Gastrocnemius medialis (tissue), 4 donors: ENCODE measurements around the gene SYVN1. TPM values are rescaled to one million over a fixed set of nuclear protein-coding genes. Genes with fewer than 3 reads are reported as not detected.

Experiments used
- ATAC-seq, 2 donors: fragments of 150-250 bp; one replicate each; pipeline ENCODE4 v1.9.1; 2016
- DNase-seq, 2 donors: peaks; one replicate each; pipeline ENCODE4 v3.0.0-alpha.2; 2019
- H3K27ac ChIP-seq, 4 donors: fragments of 200-600 bp; sonication (generic); 1 replicate in 1 of 4; 2 replicates in 3 of 4; pipeline ENCODE4 v1.5.1; 2016 to 2018; ENCODE audit warnings: mild to moderate bottlenecking in 2 of 4, moderate library complexity in 1 of 4
- H3K27me3 ChIP-seq, 3 donors: fragments of 200-600 bp; sonication (generic) in 2 of 3; 1 replicate in 1 of 3; 2 replicates in 2 of 3; pipeline versions ENCODE4 v1.5.1 to v1.6.0; 2016 to 2019; ENCODE audit warnings: mild to moderate bottlenecking in 1 of 3, moderate library complexity in 1 of 3
- H3K36me3 ChIP-seq, 2 donors: fragments of 200-600 bp; sonication (generic) in 1 of 2; one replicate each; pipeline ENCODE4 v1.5.1; 2017 to 2018
- H3K4me1 ChIP-seq, 2 donors: fragments of 200-600 bp; sonication (generic) in 1 of 2; one replicate each; pipeline ENCODE4 v1.5.1; 2016 to 2017; ENCODE audit warnings: mild to moderate bottlenecking in 2 of 2
- H3K4me3 ChIP-seq, 4 donors: fragments of 200-600 bp; sonication (generic) in 3 of 4; 1 replicate in 1 of 4; 2 replicates in 3 of 4; pipeline ENCODE4 v1.5.1; 2016 to 2019; ENCODE audit warnings: mild to moderate bottlenecking in 2 of 4
- H3K9me3 ChIP-seq, 3 donors: fragments of 200-600 bp; sonication (generic) in 2 of 3; 1 replicate in 1 of 3; 2 replicates in 2 of 3; pipeline ENCODE4 v1.5.1; 2016 to 2019
- CTCF ChIP-seq, 5 experiments: fragments of 450-650 bp in 3 of 5; fragments of 200-600 bp in 2 of 5; sonication (generic) in 2 of 5; IDR thresholded peaks in 4 of 5; conservative IDR thresholded peaks in 1 of 5; 1 replicate in 4 of 5; 2 replicates in 1 of 5; pipeline ENCODE4 v1.5.1; 2016 to 2019; ENCODE audit warnings: antibody characterized with exemption in 5 of 5, mild to moderate bottlenecking in 3 of 5, moderate library complexity in 3 of 5
- POLR2A ChIP-seq, 2 donors: fragments of 450-650 bp; IDR thresholded peaks; one replicate each; pipeline ENCODE4 v1.6.1; 2017; ENCODE audit warnings: antibody characterized with exemption in 2 of 2, mild to moderate bottlenecking in 2 of 2, moderate library complexity in 2 of 2
- in situ Hi-C, 4 donors: fragments of 200-750 bp; cut with MboI; loops; one replicate each; pipeline versions ENCODE4 v1.15.0 to v1.8.0; 2017; ENCODE audit warnings: low sequenced_read_pairs in 4 of 4
- intact Hi-C: fragments of 100-400 bp; cut with DNase I; formaldehyde crosslinking; loops from one replicate; pipeline ENCODE4 v1.15.1; 2023; ENCODE audit warnings: low total_unique reads
- total RNA-seq, 4 donors: library from RNA; depleted of rRNA; stranded (reverse); fragments of >200 nt; gene quantifications; one replicate each; pipeline versions ENCODE4 v1.1.0 to v1.2.3, GENCODE V29; 2016

SYVN1 gene
- total RNA-seq, 4 donors from 2014 or later = 24.6 to 77.5 (median 37.3) TPM

DNA sequence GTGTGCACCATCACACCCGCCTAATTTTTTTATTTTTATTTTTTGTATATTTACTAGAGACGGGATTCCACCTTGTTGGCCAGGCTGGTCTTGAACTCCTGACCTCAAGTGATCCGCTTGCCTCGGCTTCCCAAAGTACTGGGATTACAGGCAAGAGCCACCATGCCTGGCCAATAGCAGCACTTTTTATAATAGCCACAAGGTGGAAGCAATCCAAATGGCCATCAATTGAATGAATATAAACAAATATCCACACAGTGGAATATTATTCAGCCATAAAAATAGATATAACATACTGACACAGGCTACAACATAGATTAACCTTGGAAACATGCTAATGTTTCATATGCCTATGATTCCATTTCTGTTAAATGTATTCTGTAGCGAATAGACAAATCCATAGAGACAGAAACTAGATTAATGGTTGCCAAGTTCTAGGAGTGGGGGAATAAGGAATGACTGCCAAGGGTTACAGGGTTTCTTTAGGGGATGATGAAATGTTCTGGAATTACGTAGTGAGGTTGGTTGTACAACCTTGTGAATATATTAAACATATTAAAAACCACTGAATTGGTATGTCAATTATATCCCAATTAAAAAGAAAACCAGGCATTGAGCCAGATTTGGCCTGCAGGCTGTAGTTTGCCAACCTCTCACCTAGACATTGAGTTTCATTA, 33.5 kb downstream of the SYVN1 start:
- H3K4me1 ChIP-seq = peaks cover 61 to 63% of the 10 kb centered on the region in 2 donors
- intact Hi-C loops (no loop called here), in situ Hi-C loops (no loop called here)
- H3K9me3 ChIP-seq = no peaks in the 10 kb centered on the region
- no peak for DNase-seq
- no peak overlapping the region for H3K4me3 ChIP-seq
- no peak for ATAC-seq
- no peak for TF ChIP-seq CTCF (IDR thresholded peaks at IDR 0.05 in 4 of 5, conservative IDR thresholded peaks at IDR 0.05 in 1 of 5)
- TF ChIP-seq POLR2A (IDR thresholded peaks at IDR 0.05) = no peak
- no peaks in the 10 kb centered on the region for H3K27me3 ChIP-seq
- peak overlapping the region; percentile 2 to 68 (median 38) for H3K27ac ChIP-seq
- H3K36me3 ChIP-seq = no peaks in the 10 kb centered on the region

DNA sequence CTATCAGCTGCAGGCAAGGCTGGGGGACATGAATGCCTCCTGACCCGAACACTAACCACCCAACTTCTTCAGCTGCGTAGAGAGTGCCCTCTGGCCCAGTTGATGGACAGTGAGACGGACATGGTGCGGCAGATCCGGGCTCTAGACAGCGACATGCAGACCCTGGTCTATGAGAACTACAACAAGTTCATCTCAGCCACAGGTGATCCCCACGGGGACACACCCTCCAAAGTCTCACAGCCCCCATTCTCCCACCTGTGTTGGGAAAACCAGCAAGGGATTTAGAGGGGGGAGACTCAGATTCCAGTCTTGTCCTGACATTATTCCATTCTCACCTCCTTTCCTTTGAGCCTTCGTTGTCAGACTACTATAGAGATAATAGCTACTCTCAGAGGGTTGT, 37.4 kb downstream of the SYVN1 start:
- H3K36me3 ChIP-seq = no peaks in the 10 kb centered on the region
- H3K4me3 ChIP-seq = peak overlapping the region; percentile 88 to 96 (median 89)
- H3K4me1 ChIP-seq = peaks cover 37 to 38% of the 10 kb centered on the region in 2 donors
- ATAC-seq = peak in 1 of 2 donors; percentile 5
- in situ Hi-C loops = no loop called here
- no peaks in the 10 kb centered on the region for H3K9me3 ChIP-seq
- TF ChIP-seq POLR2A (IDR thresholded peaks at IDR 0.05) (no peak), CTCF (IDR thresholded peaks at IDR 0.05 in 4 of 5, conservative IDR thresholded peaks at IDR 0.05 in 1 of 5) (no peak)
- intact Hi-C loops = loop anchor here (1.0 to 5.0 kb wide), 4 partner anchors 13 to 180 kb away; partner anchors contain the start of genes ATG2A, CDCA5, SNX15 and ZFPL1
- DNase-seq = no peak
- no peaks in the 10 kb centered on the region for H3K27me3 ChIP-seq
- H3K27ac ChIP-seq = peak overlapping the region; percentile 91 to 97 (median 93)

- H3K27me3 ChIP-seq = no peaks in the 10 kb centered on the region
- ATAC-seq = peak; percentile 93 to 96
- H3K4me3 ChIP-seq = peak within 1 kb of the TSS; percentile 88 to 96 (median 89)
- DNase-seq = peak; percentile 81 to 88
- no peaks in the 10 kb centered on the region for H3K36me3 ChIP-seq
- H3K27ac ChIP-seq = peak within 1 kb of the TSS; percentile 91 to 97 (median 93)
- H3K9me3 ChIP-seq = no peaks in the 10 kb centered on the region
- TF ChIP-seq CTCF (IDR thresholded peaks at IDR 0.05 in 4 of 5, conservative IDR thresholded peaks at IDR 0.05 in 1 of 5) = peak in 3 of 5 experiments; percentile 12 to 48 (median 32)
- peak; percentile 47 to 72 for TF ChIP-seq POLR2A (IDR thresholded peaks at IDR 0.05)
- H3K4me1 ChIP-seq = peaks cover 34 to 36% of the 10 kb centered on the region in 2 donors
- intact Hi-C loops = loop anchor here (1.0 to 5.0 kb wide), 4 partner anchors 12 to 179 kb away; partner anchors contain the start of genes ATG2A, CDCA5, SNX15 and ZFPL1
- in situ Hi-C loops = no loop called here
Observed at GRCh38 chr11:65095974-65096806, 38.1 kb downstream of the SYVN1 start, which contains the start of gene VPS51. TSS of gene VPS51 (plus strand) at chr11:65096214. CDS start at chr11:65096251, 37 bp downstream.

DNA sequence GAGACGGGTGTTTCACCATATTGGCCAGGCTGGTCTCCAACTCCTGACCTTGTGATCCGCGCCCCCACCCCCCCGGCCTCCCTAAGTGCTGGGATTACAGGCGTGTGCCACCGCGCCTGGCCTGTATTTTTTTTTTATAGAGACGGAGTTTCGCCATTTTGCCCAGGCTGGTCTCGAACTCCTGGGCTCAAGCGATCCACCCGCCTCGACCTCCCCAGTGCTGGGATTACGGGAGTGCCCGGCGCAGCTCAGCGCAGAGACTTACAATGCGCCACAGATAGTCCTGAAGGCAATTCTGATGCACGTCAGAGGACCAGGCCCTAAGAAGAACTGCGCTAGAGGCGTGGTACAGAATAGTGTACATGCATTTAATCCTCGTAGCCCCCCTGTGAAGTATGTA, 38.9 kb downstream of the SYVN1 start:
- intact Hi-C loops = loop anchor here (5.0 kb wide), 2 partner anchors 68 to 178 kb away; partner anchors contain the start of genes ATG2A and SNX15
- no peaks in the 10 kb centered on the region for H3K36me3 ChIP-seq
- TF ChIP-seq CTCF (IDR thresholded peaks at IDR 0.05 in 4 of 5, conservative IDR thresholded peaks at IDR 0.05 in 1 of 5) = no peak
- no peak for TF ChIP-seq POLR2A (IDR thresholded peaks at IDR 0.05)
- ATAC-seq (no peak), DNase-seq (no peak)
- H3K4me3 ChIP-seq = peak overlapping the region; percentile 88 to 96 (median 89)
- peak overlapping the region; percentile 91 to 97 (median 93) for H3K27ac ChIP-seq
- no peaks in the 10 kb centered on the region for H3K27me3 ChIP-seq
- in situ Hi-C loops = no loop called here
- H3K4me1 ChIP-seq = peaks cover 29 to 33% of the 10 kb centered on the region in 2 donors
- no peaks in the 10 kb centered on the region for H3K9me3 ChIP-seq
